Measurements from ENCODE around the gene TMEM123.

TMEM123 gene

DNA sequence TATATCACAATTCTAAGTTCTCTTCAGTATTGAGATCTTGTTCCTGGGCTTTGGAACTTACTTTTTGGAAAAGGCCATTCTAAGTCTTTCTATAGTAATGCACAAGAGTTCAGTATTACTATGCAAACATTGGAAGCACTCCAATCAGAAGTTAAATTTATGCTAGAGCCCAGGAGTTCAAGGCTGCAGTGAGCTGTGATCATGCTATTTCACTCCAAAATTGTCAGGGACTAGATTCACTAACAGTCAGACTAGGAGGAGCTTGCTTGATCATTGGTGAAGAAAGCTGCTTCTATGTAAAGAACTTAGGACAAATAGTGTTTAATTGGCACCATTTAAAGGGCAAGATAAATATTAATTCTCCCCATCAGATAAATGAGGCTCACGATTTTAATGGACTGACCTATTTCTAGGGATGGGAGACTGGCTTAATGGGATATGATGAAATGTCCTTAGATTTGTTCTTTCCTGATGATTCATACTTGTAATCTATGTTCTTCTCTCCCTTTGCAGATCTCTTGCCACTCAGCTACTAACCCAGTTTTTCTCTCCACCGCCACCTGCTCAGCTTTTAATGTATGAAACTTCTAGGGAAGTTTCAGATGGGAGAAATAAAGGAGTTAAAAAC lies 32.6 kb upstream of the TMEM123 start:
- H3K27ac Mint-ChIP-seq, result no peak overlapping the region
- no peak overlapping the region for H3K4me3 Mint-ChIP-seq
- peaks cover 27% of the 10 kb centered on the region for H3K4me1 Mint-ChIP-seq (ENCODE audit: low read depth)
- no peaks in the 10 kb centered on the region for H3K27me3 Mint-ChIP-seq (ENCODE audit: low read depth)
- H3K36me3 Mint-ChIP-seq (ENCODE audit: low read depth), result no peaks in the 10 kb centered on the region
- no peaks in the 10 kb centered on the region for H3K9me3 Mint-ChIP-seq

- H3K4me1 Mint-ChIP-seq (ENCODE audit: low read depth), result peaks cover 22% of the 10 kb centered on the region
- no peaks in the 10 kb centered on the region for H3K9me3 Mint-ChIP-seq
- H3K27me3 Mint-ChIP-seq (ENCODE audit: low read depth), result no peaks in the 10 kb centered on the region
- no peak overlapping the region for H3K4me3 Mint-ChIP-seq
- H3K27ac Mint-ChIP-seq, result no peak overlapping the region
- H3K36me3 Mint-ChIP-seq (ENCODE audit: low read depth), result no peaks in the 10 kb centered on the region
Observed at GRCh38 chr11:102482433-102482832, 29.9 kb upstream of the TMEM123 start.

DNA sequence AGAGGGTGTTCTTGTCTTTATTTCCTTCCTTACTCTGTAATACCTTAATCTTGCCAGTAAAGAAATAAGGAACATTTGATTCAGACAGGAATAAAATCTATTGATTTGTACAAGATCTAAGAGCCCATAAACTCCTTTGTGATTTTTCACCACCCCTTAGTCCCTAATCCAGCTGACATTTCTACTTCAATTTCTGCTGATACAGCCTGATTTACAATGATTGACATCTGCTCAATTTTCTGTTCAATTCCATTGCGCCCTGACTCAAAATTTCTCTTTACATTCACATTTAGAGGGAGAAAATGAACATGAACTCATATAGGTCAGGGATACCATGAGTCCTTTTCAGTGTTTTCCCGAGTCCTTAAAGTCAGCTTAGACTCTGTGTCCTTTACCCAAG lies 27.2 kb upstream of the TMEM123 start:
- H3K27ac Mint-ChIP-seq, result no peak overlapping the region
- no peaks in the 10 kb centered on the region for H3K9me3 Mint-ChIP-seq
- H3K36me3 Mint-ChIP-seq (ENCODE audit: low read depth), result no peaks in the 10 kb centered on the region
- peaks cover 24% of the 10 kb centered on the region for H3K4me1 Mint-ChIP-seq (ENCODE audit: low read depth)
- no peak overlapping the region for H3K4me3 Mint-ChIP-seq
- no peaks in the 10 kb centered on the region for H3K27me3 Mint-ChIP-seq (ENCODE audit: low read depth)

GRCh38 chr11:102478673-102479299 lies 26.2 kb upstream of the TMEM123 start:
- Mint-ChIP-seq H3K36me3 (ENCODE audit: low read depth) (no peaks in the 10 kb centered on the region), H3K9me3 (no peaks in the 10 kb centered on the region), H3K4me3 (no peak overlapping the region), H3K27me3 (ENCODE audit: low read depth) (no peaks in the 10 kb centered on the region), H3K4me1 (ENCODE audit: low read depth) (peaks cover 31% of the 10 kb centered on the region), H3K27ac (no peak overlapping the region)

- peaks cover 39% of the 10 kb centered on the region for H3K4me1 Mint-ChIP-seq (ENCODE audit: low read depth)
- no peaks in the 10 kb centered on the region for H3K9me3 Mint-ChIP-seq
- H3K36me3 Mint-ChIP-seq (ENCODE audit: low read depth), result no peaks in the 10 kb centered on the region
- H3K4me3 Mint-ChIP-seq, result peak overlapping the region; percentile 42
- H3K27me3 Mint-ChIP-seq (ENCODE audit: low read depth), result no peaks in the 10 kb centered on the region
- peak overlapping the region; percentile 91 for H3K27ac Mint-ChIP-seq
Observed at GRCh38 chr11:102476812-102477211, 24.2 kb upstream of the TMEM123 start.

- Mint-ChIP-seq H3K9me3 (no peaks in the 10 kb centered on the region), H3K4me1 (ENCODE audit: low read depth) (peaks cover 46% of the 10 kb centered on the region), H3K36me3 (ENCODE audit: low read depth) (no peaks in the 10 kb centered on the region), H3K27me3 (ENCODE audit: low read depth) (no peaks in the 10 kb centered on the region), H3K27ac (peak overlapping the region; percentile 91), H3K4me3 (peak overlapping the region; percentile 42)
Observed at GRCh38 chr11:102476069-102476468, 23.5 kb upstream of the TMEM123 start.

DNA sequence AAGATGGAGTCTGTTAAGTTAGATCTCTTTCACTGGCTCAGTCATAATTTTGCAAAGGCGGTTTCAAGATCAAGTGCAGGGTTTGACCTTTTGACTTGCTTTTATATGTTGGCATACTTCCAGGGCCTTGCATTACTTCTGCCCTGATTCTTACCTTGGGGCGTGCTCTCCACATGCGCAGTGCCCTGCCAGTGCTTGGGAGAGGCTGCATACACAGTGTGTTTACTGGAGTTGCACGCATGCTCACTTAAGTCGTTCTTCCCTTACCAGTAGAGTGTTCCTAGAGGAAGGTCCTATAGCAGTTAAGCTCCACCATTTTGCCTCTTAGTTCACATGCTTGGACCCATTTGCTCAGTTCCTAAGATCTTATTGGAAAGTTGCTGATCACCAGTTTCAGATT lies 21.0 kb upstream of the TMEM123 start:
- H3K4me1 Mint-ChIP-seq (ENCODE audit: low read depth), result peaks cover 65% of the 10 kb centered on the region
- no peak overlapping the region for H3K27ac Mint-ChIP-seq
- H3K27me3 Mint-ChIP-seq (ENCODE audit: low read depth), result no peaks in the 10 kb centered on the region
- no peaks in the 10 kb centered on the region for H3K36me3 Mint-ChIP-seq (ENCODE audit: low read depth)
- H3K4me3 Mint-ChIP-seq, result no peak overlapping the region
- H3K9me3 Mint-ChIP-seq, result no peaks in the 10 kb centered on the region

GRCh38 chr11:102472127-102472526 lies 19.6 kb upstream of the TMEM123 start:
- H3K4me3 Mint-ChIP-seq, result no peak overlapping the region
- H3K27ac Mint-ChIP-seq, result no peak overlapping the region
- no peaks in the 10 kb centered on the region for H3K9me3 Mint-ChIP-seq
- no peaks in the 10 kb centered on the region for H3K27me3 Mint-ChIP-seq (ENCODE audit: low read depth)
- H3K4me1 Mint-ChIP-seq (ENCODE audit: low read depth), result peaks cover 65% of the 10 kb centered on the region
- no peaks in the 10 kb centered on the region for H3K36me3 Mint-ChIP-seq (ENCODE audit: low read depth)

- Mint-ChIP-seq H3K4me3 (no peak overlapping the region), H3K27me3 (ENCODE audit: low read depth) (no peaks in the 10 kb centered on the region), H3K36me3 (ENCODE audit: low read depth) (no peaks in the 10 kb centered on the region), H3K4me1 (ENCODE audit: low read depth) (peaks cover 63% of the 10 kb centered on the region), H3K9me3 (no peaks in the 10 kb centered on the region), H3K27ac (no peak overlapping the region)
Observed at GRCh38 chr11:102471474-102471873, 18.9 kb upstream of the TMEM123 start.

GRCh38 chr11:102470251-102470650 lies 17.7 kb upstream of the TMEM123 start:
- peak overlapping the region; percentile 49 for H3K27ac Mint-ChIP-seq
- H3K4me3 Mint-ChIP-seq, result peak overlapping the region; percentile 49
- no peaks in the 10 kb centered on the region for H3K27me3 Mint-ChIP-seq (ENCODE audit: low read depth)
- H3K36me3 Mint-ChIP-seq (ENCODE audit: low read depth), result no peaks in the 10 kb centered on the region
- no peaks in the 10 kb centered on the region for H3K9me3 Mint-ChIP-seq
- peaks cover 70% of the 10 kb centered on the region for H3K4me1 Mint-ChIP-seq (ENCODE audit: low read depth)

- H3K27me3 Mint-ChIP-seq (ENCODE audit: low read depth), result no peaks in the 10 kb centered on the region
- H3K36me3 Mint-ChIP-seq (ENCODE audit: low read depth), result no peaks in the 10 kb centered on the region
- H3K9me3 Mint-ChIP-seq, result no peaks in the 10 kb centered on the region
- no peak overlapping the region for H3K4me3 Mint-ChIP-seq
- no peak overlapping the region for H3K27ac Mint-ChIP-seq
- peaks cover 69% of the 10 kb centered on the region for H3K4me1 Mint-ChIP-seq (ENCODE audit: low read depth)
Observed at GRCh38 chr11:102469196-102469821, 16.7 kb upstream of the TMEM123 start.

DNA sequence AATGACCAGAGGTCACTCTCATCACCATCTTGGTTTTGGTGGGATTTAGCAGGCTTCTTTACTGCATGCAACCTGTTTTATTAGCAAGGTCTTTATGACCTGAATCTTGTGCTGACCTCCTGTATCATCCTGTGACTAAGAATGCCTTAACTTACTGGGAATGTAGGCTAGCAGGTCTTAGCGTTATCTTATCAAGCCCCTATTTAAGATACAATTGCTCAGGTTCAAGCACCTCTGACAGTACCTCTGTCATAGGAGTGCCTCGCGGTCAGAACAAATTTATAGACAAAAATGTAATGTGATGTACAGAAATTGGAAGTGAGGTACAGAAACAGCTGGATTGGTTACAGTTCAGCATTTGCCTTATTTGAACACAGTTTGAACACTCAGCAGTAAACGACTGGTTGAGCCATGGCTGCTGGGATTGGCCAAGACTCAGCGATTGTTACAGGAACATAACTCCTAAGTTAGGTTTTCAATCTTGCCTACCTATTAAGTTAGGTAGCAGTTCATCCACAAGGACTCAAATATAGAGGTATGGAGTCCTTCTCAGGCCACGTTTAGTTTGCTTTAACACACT lies 16.1 kb upstream of the TMEM123 start:
- Mint-ChIP-seq H3K36me3 (ENCODE audit: low read depth) (no peaks in the 10 kb centered on the region), H3K4me3 (no peak overlapping the region), H3K27me3 (ENCODE audit: low read depth) (no peaks in the 10 kb centered on the region), H3K4me1 (ENCODE audit: low read depth) (peaks cover 68% of the 10 kb centered on the region), H3K9me3 (no peaks in the 10 kb centered on the region), H3K27ac (no peak overlapping the region)

DNA sequence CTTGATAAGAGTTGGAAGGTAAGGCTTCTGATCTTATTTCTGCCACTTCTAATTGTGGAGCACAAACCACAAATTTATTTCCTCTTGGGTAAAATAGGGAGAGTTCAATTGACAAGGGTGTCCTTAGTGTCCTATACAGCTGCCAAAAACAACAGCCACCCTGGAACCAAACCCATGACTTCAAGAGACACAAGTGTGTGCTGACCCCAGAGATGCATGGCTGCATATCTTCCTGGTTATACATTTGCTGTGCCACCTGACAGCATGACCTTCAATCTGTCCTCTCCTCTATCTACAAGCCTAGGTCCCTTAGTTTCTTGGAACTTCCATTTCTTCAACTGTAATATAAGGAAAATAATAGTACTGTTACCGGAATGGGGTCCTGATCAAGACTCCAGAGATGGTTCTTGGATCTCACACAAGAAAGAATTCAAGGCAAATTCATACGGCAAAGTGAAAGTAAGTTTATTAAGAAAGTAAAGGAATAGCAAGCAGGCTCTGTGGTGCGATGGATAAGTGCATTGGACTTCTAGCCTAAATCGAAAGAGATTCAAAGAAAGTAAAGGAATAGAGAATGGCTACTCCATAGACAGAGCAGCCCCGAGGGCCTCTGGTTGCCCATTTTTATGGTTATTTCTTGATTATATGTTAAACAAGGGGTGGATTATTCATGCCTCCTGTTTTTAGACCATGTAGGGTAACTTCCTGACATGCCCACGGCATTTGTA lies 15.5 kb upstream of the TMEM123 start:
- Mint-ChIP-seq H3K4me1 (ENCODE audit: low read depth) (peaks cover 66% of the 10 kb centered on the region), H3K27me3 (ENCODE audit: low read depth) (no peaks in the 10 kb centered on the region), H3K27ac (no peak overlapping the region)

GRCh38 chr11:102467080-102467708 lies 14.6 kb upstream of the TMEM123 start:
- H3K9me3 Mint-ChIP-seq, result no peaks in the 10 kb centered on the region
- no peaks in the 10 kb centered on the region for H3K27me3 Mint-ChIP-seq (ENCODE audit: low read depth)
- no peak overlapping the region for H3K27ac Mint-ChIP-seq
- no peak overlapping the region for H3K4me3 Mint-ChIP-seq
- no peaks in the 10 kb centered on the region for H3K36me3 Mint-ChIP-seq (ENCODE audit: low read depth)
- H3K4me1 Mint-ChIP-seq (ENCODE audit: low read depth), result peaks cover 66% of the 10 kb centered on the region

More for the DNA sequence above, 15.5 kb upstream of the TMEM123 start:
- H3K36me3 Mint-ChIP-seq (ENCODE audit: low read depth), result no peaks in the 10 kb centered on the region
- H3K9me3 Mint-ChIP-seq, result no peaks in the 10 kb centered on the region
- peak overlapping the region; percentile 11 for H3K4me3 Mint-ChIP-seq
